DOHH2 (cell line): ENCODE results near the gene TWF2.

Experiments used
- CTCF ChIP-seq: fragments of 200-600 bp; sonication (generic); IDR thresholded peaks from one replicate; pipeline ENCODE4 v1.5.1; 2014; ENCODE audit warnings: antibody characterized with exemption, mild to moderate bottlenecking, low read depth, low read length; ENCODE audit not compliant: poor library complexity, severe bottlenecking
- EZH2phosphoT487 ChIP-seq: fragments of 200-600 bp; sonication (generic); IDR thresholded peaks from 2 replicates; pipeline ENCODE4 v1.6.1; 2017; ENCODE audit warnings: borderline replicate concordance, mild to moderate bottlenecking, antibody characterized with exemption, low read length, moderate library complexity, mixed read lengths

GRCh38 chr3:52246728-52247408, 7.9 kb upstream of the TWF2 start:
- TF ChIP-seq CTCF (no peak), EZH2phosphoT487 (no peak)
